ENCODE results near the gene DDO. TPM values are rescaled to one million over a fixed set of nuclear protein-coding genes. Genes with fewer than 3 reads are reported as not detected.

Gene DDO
- total and polyA plus RNA-seq, 4 experiments from 2014 or later, result not detected

- H3K4me3 ChIP-seq (ENCODE audit: low read length in 2 of 2), result no peak overlapping the region
- no peak overlapping the region for H3K4me3 Mint-ChIP-seq
- no peak overlapping the region for H3K27ac Mint-ChIP-seq
- no peaks in the 10 kb centered on the region for H3K36me3 Mint-ChIP-seq
- ChIA-PET CTCF (ENCODE audit: partially characterized antibody) (no interaction called here), POLR2A (ENCODE audit: partially characterized antibody) (no interaction called here)
- H3K9me3 Mint-ChIP-seq, result peaks cover 3 to 12% (median 8%) of the 10 kb centered on the region in 8 donors
- no peaks in the 10 kb centered on the region for H3K9me3 ChIP-seq (ENCODE audit: control insufficient read depth in 1 of 2, low read length in 2 of 2)
- peaks cover 0 to 5% (median under 1%) of the 10 kb centered on the region in 4 donors for H3K4me1 Mint-ChIP-seq
- H3K4me1 ChIP-seq (ENCODE audit: insufficient read depth, low read length), result no peaks in the 10 kb centered on the region
- DNase-seq, result no peak
- no peak overlapping the region for H3K27ac ChIP-seq (ENCODE audit: low read depth, low read length)
- no peaks in the 10 kb centered on the region for H3K27me3 ChIP-seq (ENCODE audit: insufficient read depth, low read length)
- intact Hi-C loops (cut with micrococcal nuclease), result no loop called here
- H3K27me3 Mint-ChIP-seq, result peaks cover 17 to 21% of the 10 kb centered on the region in 2 donors
- H3K36me3 ChIP-seq (ENCODE audit: insufficient read depth, low read length), result no peaks in the 10 kb centered on the region
Observed at GRCh38 chr6:110419028-110419739, 3.8 kb upstream of the DDO start.

- peaks cover 3 to 12% (median 8%) of the 10 kb centered on the region in 8 donors for H3K9me3 Mint-ChIP-seq
Observed at GRCh38 chr6:110418594-110418993, 3.2 kb upstream of the DDO start.

GRCh38 chr6:110414669-110415068, 706 bp downstream of the DDO start:
- Histone ChIP-seq H3K27me3 (ENCODE audit: insufficient read depth, low read length) (no peaks in the 10 kb centered on the region), H3K4me1 (ENCODE audit: insufficient read depth, low read length) (no peaks in the 10 kb centered on the region), H3K4me3 (ENCODE audit: low read length in 2 of 2) (no peak overlapping the region), H3K27ac (ENCODE audit: low read depth, low read length) (no peak overlapping the region), H3K9me3 (ENCODE audit: control insufficient read depth in 1 of 2, low read length in 2 of 2) (no peaks in the 10 kb centered on the region), H3K36me3 (ENCODE audit: insufficient read depth, low read length) (no peaks in the 10 kb centered on the region)
- ChIA-PET POLR2A (ENCODE audit: partially characterized antibody) (no interaction called here), CTCF (ENCODE audit: partially characterized antibody) (no interaction called here)
- H3K27me3 Mint-ChIP-seq, result peaks cover 6 to 11% of the 10 kb centered on the region in 2 donors
- no peak overlapping the region for H3K27ac Mint-ChIP-seq
- intact Hi-C loops (cut with micrococcal nuclease), result no loop called here
- H3K4me3 Mint-ChIP-seq, result no peak overlapping the region
- no peaks in the 10 kb centered on the region for H3K9me3 Mint-ChIP-seq
- H3K4me1 Mint-ChIP-seq, result peaks cover 0 to 5% (median under 1%) of the 10 kb centered on the region in 4 donors
- DNase-seq, result no peak
- H3K36me3 Mint-ChIP-seq, result no peaks in the 10 kb centered on the region

More at GRCh38 chr6:110418594-110418993, 3.2 kb upstream of the DDO start:
- no peak for DNase-seq
- Mint-ChIP-seq H3K36me3 (no peaks in the 10 kb centered on the region), H3K27ac (no peak overlapping the region), H3K4me1 (peaks cover 0 to 5% (median under 1%) of the 10 kb centered on the region in 4 donors), H3K27me3 (peaks cover 16 to 19% of the 10 kb centered on the region in 2 donors), H3K4me3 (no peak overlapping the region)
- H3K9me3 ChIP-seq (ENCODE audit: control insufficient read depth in 1 of 2, low read length in 2 of 2), result no peaks in the 10 kb centered on the region
- H3K36me3 ChIP-seq (ENCODE audit: insufficient read depth, low read length), result no peaks in the 10 kb centered on the region
- no peak overlapping the region for H3K4me3 ChIP-seq (ENCODE audit: low read length in 2 of 2)
- no peak overlapping the region for H3K27ac ChIP-seq (ENCODE audit: low read depth, low read length)
- ChIA-PET CTCF (ENCODE audit: partially characterized antibody) (no interaction called here), POLR2A (ENCODE audit: partially characterized antibody) (interaction anchor here (0.6 kb wide), 1 partner anchor 1861 kb away, joined by 3 read pairs; no protein-coding TSS in a partner anchor)
- H3K27me3 ChIP-seq (ENCODE audit: insufficient read depth, low read length), result no peaks in the 10 kb centered on the region
- intact Hi-C loops (cut with micrococcal nuclease), result no loop called here
- no peaks in the 10 kb centered on the region for H3K4me1 ChIP-seq (ENCODE audit: insufficient read depth, low read length)

- no peak overlapping the region for H3K27ac Mint-ChIP-seq
- no peaks in the 10 kb centered on the region for H3K9me3 Mint-ChIP-seq
Observed at GRCh38 chr6:110412360-110412759, 3.0 kb downstream of the DDO start.

GRCh38 chr6:110410511-110410910, 4.9 kb downstream of the DDO start:
- H3K4me1 Mint-ChIP-seq, result peaks cover 0 to 5% (median 0%) of the 10 kb centered on the region in 4 donors
- no peaks in the 10 kb centered on the region for H3K9me3 ChIP-seq (ENCODE audit: control insufficient read depth in 1 of 2, low read length in 2 of 2)
- no peaks in the 10 kb centered on the region for H3K27me3 ChIP-seq (ENCODE audit: insufficient read depth, low read length)
- no peak for DNase-seq
- peaks cover 3% of the 10 kb centered on the region in 2 donors for H3K27me3 Mint-ChIP-seq
- H3K4me1 ChIP-seq (ENCODE audit: insufficient read depth, low read length), result no peaks in the 10 kb centered on the region
- no peak overlapping the region for H3K4me3 ChIP-seq (ENCODE audit: low read length in 2 of 2)
- ChIA-PET CTCF (ENCODE audit: partially characterized antibody) (no interaction called here), POLR2A (ENCODE audit: partially characterized antibody) (no interaction called here)
- H3K36me3 ChIP-seq (ENCODE audit: insufficient read depth, low read length), result no peaks in the 10 kb centered on the region
- no peaks in the 10 kb centered on the region for H3K9me3 Mint-ChIP-seq
- intact Hi-C loops (cut with micrococcal nuclease), result no loop called here
- no peak overlapping the region for H3K27ac Mint-ChIP-seq
- no peaks in the 10 kb centered on the region for H3K36me3 Mint-ChIP-seq
- no peak overlapping the region for H3K27ac ChIP-seq (ENCODE audit: low read depth, low read length)
- H3K4me3 Mint-ChIP-seq, result no peak overlapping the region

More at GRCh38 chr6:110412360-110412759, 3.0 kb downstream of the DDO start:
- no peak for DNase-seq
- Mint-ChIP-seq H3K27me3 (peaks cover 3% of the 10 kb centered on the region in 2 donors), H3K36me3 (no peaks in the 10 kb centered on the region), H3K4me1 (peaks cover 0 to 5% (median under 1%) of the 10 kb centered on the region in 4 donors), H3K4me3 (no peak overlapping the region)
- Histone ChIP-seq H3K27ac (ENCODE audit: low read depth, low read length) (no peak overlapping the region), H3K36me3 (ENCODE audit: insufficient read depth, low read length) (no peaks in the 10 kb centered on the region), H3K27me3 (ENCODE audit: insufficient read depth, low read length) (no peaks in the 10 kb centered on the region), H3K4me3 (ENCODE audit: low read length in 2 of 2) (no peak overlapping the region), H3K4me1 (ENCODE audit: insufficient read depth, low read length) (no peaks in the 10 kb centered on the region), H3K9me3 (ENCODE audit: control insufficient read depth in 1 of 2, low read length in 2 of 2) (no peaks in the 10 kb centered on the region)
- intact Hi-C loops (cut with micrococcal nuclease), result no loop called here
- POLR2A ChIA-PET (ENCODE audit: partially characterized antibody), result no interaction called here
- CTCF ChIA-PET (ENCODE audit: partially characterized antibody), result no interaction called here

GRCh38 chr6:110409794-110410193, 5.6 kb downstream of the DDO start:
- no peak overlapping the region for H3K4me3 Mint-ChIP-seq
- Histone ChIP-seq H3K27me3 (ENCODE audit: insufficient read depth, low read length) (no peaks in the 10 kb centered on the region), H3K9me3 (ENCODE audit: control insufficient read depth in 1 of 2, low read length in 2 of 2) (no peaks in the 10 kb centered on the region), H3K27ac (ENCODE audit: low read depth, low read length) (no peak overlapping the region), H3K4me1 (ENCODE audit: insufficient read depth, low read length) (no peaks in the 10 kb centered on the region), H3K36me3 (ENCODE audit: insufficient read depth, low read length) (no peaks in the 10 kb centered on the region), H3K4me3 (ENCODE audit: low read length in 2 of 2) (no peak overlapping the region)
- no peak overlapping the region for H3K27ac Mint-ChIP-seq
- H3K4me1 Mint-ChIP-seq, result peaks cover 0 to 2% (median 0%) of the 10 kb centered on the region in 4 donors
- DNase-seq, result no peak
- peaks cover 3% of the 10 kb centered on the region in 2 donors for H3K27me3 Mint-ChIP-seq
- intact Hi-C loops (cut with micrococcal nuclease), result no loop called here
- H3K9me3 Mint-ChIP-seq, result no peaks in the 10 kb centered on the region
- POLR2A ChIA-PET (ENCODE audit: partially characterized antibody), result no interaction called here
- CTCF ChIA-PET (ENCODE audit: partially characterized antibody), result no interaction called here
- no peaks in the 10 kb centered on the region for H3K36me3 Mint-ChIP-seq

GRCh38 chr6:110408901-110409300, 6.5 kb downstream of the DDO start:
- no peak overlapping the region for H3K4me3 Mint-ChIP-seq
- no peaks in the 10 kb centered on the region for H3K9me3 ChIP-seq (ENCODE audit: control insufficient read depth in 1 of 2, low read length in 2 of 2)
- CTCF ChIA-PET (ENCODE audit: partially characterized antibody), result no interaction called here
- H3K36me3 ChIP-seq (ENCODE audit: insufficient read depth, low read length), result no peaks in the 10 kb centered on the region
- no peak overlapping the region for H3K27ac ChIP-seq (ENCODE audit: low read depth, low read length)
- no peaks in the 10 kb centered on the region for H3K36me3 Mint-ChIP-seq
- H3K4me3 ChIP-seq (ENCODE audit: low read length in 2 of 2), result no peak overlapping the region
- no peaks in the 10 kb centered on the region for H3K4me1 Mint-ChIP-seq
- no peaks in the 10 kb centered on the region for H3K4me1 ChIP-seq (ENCODE audit: insufficient read depth, low read length)
- no peak overlapping the region for H3K27ac Mint-ChIP-seq
- H3K9me3 Mint-ChIP-seq, result no peaks in the 10 kb centered on the region
- POLR2A ChIA-PET (ENCODE audit: partially characterized antibody), result no interaction called here
- no peak for DNase-seq
- intact Hi-C loops (cut with micrococcal nuclease), result no loop called here
- H3K27me3 ChIP-seq (ENCODE audit: insufficient read depth, low read length), result no peaks in the 10 kb centered on the region
- peaks cover 3% of the 10 kb centered on the region in 2 donors for H3K27me3 Mint-ChIP-seq

Data from CD4-positive, alpha-beta memory T cell (primary cell).